Muscle layer of colon (tissue), 2 donors: Measurements from ENCODE around the gene CCDC88C.

Source experiments
- H3K27ac ChIP-seq: one replicate; pipeline ENCODE4 v1.7.0; 2013; ENCODE audit warnings: low read depth, mild to moderate bottlenecking, low read length, moderate library complexity
- H3K27me3 ChIP-seq, 2 donors: one replicate each; pipeline ENCODE4 v1.7.0; 2013; ENCODE audit warnings: low read length in 2 of 2, mild to moderate bottlenecking in 2 of 2; ENCODE audit not compliant: insufficient read depth in 2 of 2, control insufficient read depth in 1 of 2
- H3K36me3 ChIP-seq: one replicate; pipeline ENCODE4 v1.7.0; 2013; ENCODE audit warnings: mild to moderate bottlenecking, low read length; ENCODE audit not compliant: insufficient read depth
- H3K4me1 ChIP-seq: one replicate; pipeline ENCODE4 v1.7.0; 2013; ENCODE audit warnings: mild to moderate bottlenecking, low read length; ENCODE audit not compliant: insufficient read depth
- H3K4me3 ChIP-seq, 2 donors: one replicate each; pipeline ENCODE4 v1.7.0; 2013; ENCODE audit warnings: low read length in 2 of 2, low read depth in 1 of 2, mild to moderate bottlenecking in 1 of 2, moderate library complexity in 1 of 2
- H3K9ac ChIP-seq: one replicate; pipeline ENCODE4 v1.7.0; 2013; ENCODE audit warnings: low read length
- H3K9me3 ChIP-seq: one replicate; pipeline ENCODE4 v1.7.0; 2013; ENCODE audit warnings: mild to moderate bottlenecking, low read length
- donor health status: abdominal sarcoma.
- donor health status: Adenocarcinoma of cecum.

The CCDC88C gene

GRCh38 chr14:91342206-91342760, 75.3 kb downstream of the CCDC88C start:
- Histone ChIP-seq H3K9me3 (no peaks in the 10 kb centered on the region), H3K27me3 (no peaks in the 10 kb centered on the region), H3K4me3 (no peak overlapping the region), H3K9ac (no peak overlapping the region), H3K4me1 (no peaks in the 10 kb centered on the region), H3K36me3 (no peaks in the 10 kb centered on the region), H3K27ac (no peak overlapping the region)

DNA sequence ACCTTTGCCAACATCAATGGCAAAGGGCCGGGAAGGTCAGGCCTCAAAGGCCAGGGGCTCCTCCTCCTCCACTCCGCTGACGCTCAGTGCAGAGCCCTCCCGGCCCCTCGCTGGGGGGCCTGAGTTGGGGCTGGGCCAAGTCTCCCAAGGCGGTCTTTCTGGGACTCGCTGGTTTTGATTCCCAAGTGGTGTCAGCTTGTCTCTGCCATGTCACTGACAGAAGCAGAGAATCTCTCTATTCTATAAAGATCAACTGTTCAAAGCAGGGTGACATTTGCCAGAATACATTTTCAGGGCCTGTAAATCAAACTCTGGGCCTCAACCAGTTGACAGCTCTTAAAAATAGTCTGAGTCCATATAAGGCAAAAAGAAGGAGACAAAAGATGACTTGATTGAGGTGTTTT, 75.9 kb downstream of the CCDC88C start:
- no peaks in the 10 kb centered on the region for H3K9me3 ChIP-seq
- no peak overlapping the region for H3K4me3 ChIP-seq
- H3K4me1 ChIP-seq: no peaks in the 10 kb centered on the region
- H3K9ac ChIP-seq: no peak overlapping the region
- H3K27ac ChIP-seq: no peak overlapping the region
- H3K36me3 ChIP-seq: no peaks in the 10 kb centered on the region
- no peaks in the 10 kb centered on the region for H3K27me3 ChIP-seq

DNA sequence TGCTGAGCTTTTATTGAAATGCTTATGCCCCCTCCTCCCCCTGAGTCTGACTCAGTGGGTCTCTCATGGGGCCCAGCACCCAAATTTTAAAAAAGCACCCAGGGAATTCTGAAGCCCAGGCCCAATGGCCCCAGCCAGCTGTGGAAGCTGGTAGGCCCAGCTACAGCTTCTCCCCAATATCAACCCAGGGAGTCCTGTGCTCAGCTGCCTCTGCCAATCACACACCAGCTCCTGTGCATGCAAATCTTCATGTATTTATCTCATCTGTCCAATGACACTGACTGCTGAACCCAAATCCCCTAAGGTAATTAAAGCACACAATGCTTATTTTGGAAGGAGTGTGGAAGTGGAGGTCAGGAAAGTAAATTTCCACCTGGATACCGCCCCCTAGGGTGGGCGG, 76.3 kb downstream of the CCDC88C start:
- no peak overlapping the region for H3K27ac ChIP-seq
- no peaks in the 10 kb centered on the region for H3K4me1 ChIP-seq
- no peak overlapping the region for H3K4me3 ChIP-seq
- no peaks in the 10 kb centered on the region for H3K36me3 ChIP-seq
- no peak overlapping the region for H3K9ac ChIP-seq
- H3K9me3 ChIP-seq: no peaks in the 10 kb centered on the region
- H3K27me3 ChIP-seq: no peaks in the 10 kb centered on the region

DNA sequence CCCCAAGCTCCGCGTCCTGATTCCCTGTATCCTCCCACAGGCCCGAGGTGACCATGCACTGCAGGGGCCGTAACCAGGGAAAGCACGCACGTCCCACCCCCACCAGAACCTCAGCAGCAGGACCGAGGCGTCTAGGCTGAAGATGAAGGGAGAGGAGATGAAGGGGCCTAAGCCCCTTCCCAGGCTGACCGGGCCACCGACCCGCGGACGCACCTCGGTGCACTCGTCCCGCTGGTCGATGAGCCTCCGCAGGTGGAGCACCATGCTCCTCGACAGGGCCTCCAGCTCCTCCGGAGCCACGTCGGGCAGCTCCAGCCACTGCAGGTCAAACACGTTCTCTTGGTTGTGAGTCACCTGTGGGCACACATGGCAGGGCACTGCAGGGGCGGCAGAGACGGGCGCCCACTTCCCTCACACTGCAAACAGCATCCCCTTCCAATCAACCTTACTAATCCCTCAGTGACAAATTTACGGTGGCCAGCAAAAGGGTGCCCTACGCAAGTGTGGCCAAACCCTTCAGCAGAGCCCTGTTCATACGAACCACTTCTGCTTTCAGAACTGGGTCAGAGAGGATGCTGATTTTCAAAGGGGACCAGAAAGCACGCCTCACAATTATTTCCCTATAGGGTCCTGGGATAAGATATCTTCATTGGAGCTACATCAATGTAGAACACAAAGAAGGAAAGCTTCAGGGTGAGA, 77.8 kb downstream of the CCDC88C start:
- Histone ChIP-seq H3K27ac (no peak overlapping the region), H3K4me3 (no peak overlapping the region), H3K4me1 (no peaks in the 10 kb centered on the region), H3K9me3 (no peaks in the 10 kb centered on the region), H3K9ac (no peak overlapping the region), H3K27me3 (no peaks in the 10 kb centered on the region), H3K36me3 (no peaks in the 10 kb centered on the region)

- H3K9ac ChIP-seq: no peak overlapping the region
- no peak overlapping the region for H3K27ac ChIP-seq
- H3K36me3 ChIP-seq: no peaks in the 10 kb centered on the region
- no peaks in the 10 kb centered on the region for H3K9me3 ChIP-seq
- no peaks in the 10 kb centered on the region for H3K4me1 ChIP-seq
- H3K4me3 ChIP-seq: no peak overlapping the region
- H3K27me3 ChIP-seq: no peaks in the 10 kb centered on the region
Measured at GRCh38 chr14:91339076-91339475, 78.5 kb downstream of the CCDC88C start.

GRCh38 chr14:91338379-91338778, 79.2 kb downstream of the CCDC88C start:
- Histone ChIP-seq H3K4me1 (no peaks in the 10 kb centered on the region), H3K4me3 (no peak overlapping the region), H3K9me3 (no peaks in the 10 kb centered on the region), H3K36me3 (no peaks in the 10 kb centered on the region), H3K9ac (no peak overlapping the region), H3K27ac (no peak overlapping the region), H3K27me3 (no peaks in the 10 kb centered on the region)

- H3K4me3 ChIP-seq: no peak overlapping the region
- no peaks in the 10 kb centered on the region for H3K27me3 ChIP-seq
- no peaks in the 10 kb centered on the region for H3K9me3 ChIP-seq
- H3K27ac ChIP-seq: no peak overlapping the region
- no peak overlapping the region for H3K9ac ChIP-seq
- no peaks in the 10 kb centered on the region for H3K4me1 ChIP-seq
- no peaks in the 10 kb centered on the region for H3K36me3 ChIP-seq
Measured at GRCh38 chr14:91337699-91338335, 79.8 kb downstream of the CCDC88C start.

DNA sequence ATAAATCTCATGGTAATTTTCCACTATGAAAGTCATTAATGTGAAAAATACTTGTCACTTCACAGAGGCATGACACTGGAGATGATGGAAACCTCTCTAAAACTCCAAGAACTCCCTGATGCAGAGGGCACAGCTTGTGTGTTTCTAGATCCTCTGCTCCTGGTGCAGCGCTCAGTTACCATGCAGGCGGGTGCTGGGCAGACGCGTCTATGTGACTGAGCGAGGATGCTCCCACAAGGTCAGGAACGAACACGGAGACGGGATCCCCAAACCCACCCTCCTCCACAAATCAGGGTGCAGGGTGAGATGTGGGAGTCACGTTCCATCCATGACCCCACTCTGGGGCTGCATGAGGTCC, 81.5 kb downstream of the CCDC88C start:
- no peaks in the 10 kb centered on the region for H3K4me1 ChIP-seq
- H3K36me3 ChIP-seq: no peaks in the 10 kb centered on the region
- H3K27ac ChIP-seq: no peak overlapping the region
- no peaks in the 10 kb centered on the region for H3K27me3 ChIP-seq
- H3K4me3 ChIP-seq: no peak overlapping the region
- H3K9ac ChIP-seq: no peak overlapping the region
- no peaks in the 10 kb centered on the region for H3K9me3 ChIP-seq

- H3K4me1 ChIP-seq: no peaks in the 10 kb centered on the region
- no peaks in the 10 kb centered on the region for H3K27me3 ChIP-seq
- no peaks in the 10 kb centered on the region for H3K9me3 ChIP-seq
- no peaks in the 10 kb centered on the region for H3K36me3 ChIP-seq
- no peak overlapping the region for H3K27ac ChIP-seq
- H3K9ac ChIP-seq: no peak overlapping the region
- H3K4me3 ChIP-seq: no peak overlapping the region
Measured at GRCh38 chr14:91335191-91336092, 82.2 kb downstream of the CCDC88C start.

DNA sequence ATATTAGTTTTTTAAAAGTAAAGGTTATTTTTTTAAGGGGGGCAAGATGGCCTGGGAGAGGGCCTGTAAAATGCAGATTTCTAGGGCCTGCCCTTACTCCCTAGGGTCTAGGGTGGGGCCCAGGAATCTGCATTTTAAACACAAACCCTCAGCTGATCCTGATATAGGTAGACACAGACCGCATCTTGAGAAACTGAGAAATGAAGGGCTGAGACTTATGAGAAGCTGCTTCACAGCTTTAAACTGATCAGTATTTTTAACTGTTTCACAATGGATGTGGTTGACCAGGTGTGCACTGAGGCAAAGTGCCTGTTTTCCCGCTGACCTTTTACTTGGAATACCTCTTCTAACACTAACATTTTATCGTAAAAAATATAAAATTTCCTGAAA, 84.0 kb downstream of the CCDC88C start:
- no peaks in the 10 kb centered on the region for H3K9me3 ChIP-seq
- no peaks in the 10 kb centered on the region for H3K4me1 ChIP-seq
- H3K36me3 ChIP-seq: no peaks in the 10 kb centered on the region
- no peak overlapping the region for H3K27ac ChIP-seq
- H3K27me3 ChIP-seq: no peaks in the 10 kb centered on the region
- no peak overlapping the region for H3K4me3 ChIP-seq
- no peak overlapping the region for H3K9ac ChIP-seq

DNA sequence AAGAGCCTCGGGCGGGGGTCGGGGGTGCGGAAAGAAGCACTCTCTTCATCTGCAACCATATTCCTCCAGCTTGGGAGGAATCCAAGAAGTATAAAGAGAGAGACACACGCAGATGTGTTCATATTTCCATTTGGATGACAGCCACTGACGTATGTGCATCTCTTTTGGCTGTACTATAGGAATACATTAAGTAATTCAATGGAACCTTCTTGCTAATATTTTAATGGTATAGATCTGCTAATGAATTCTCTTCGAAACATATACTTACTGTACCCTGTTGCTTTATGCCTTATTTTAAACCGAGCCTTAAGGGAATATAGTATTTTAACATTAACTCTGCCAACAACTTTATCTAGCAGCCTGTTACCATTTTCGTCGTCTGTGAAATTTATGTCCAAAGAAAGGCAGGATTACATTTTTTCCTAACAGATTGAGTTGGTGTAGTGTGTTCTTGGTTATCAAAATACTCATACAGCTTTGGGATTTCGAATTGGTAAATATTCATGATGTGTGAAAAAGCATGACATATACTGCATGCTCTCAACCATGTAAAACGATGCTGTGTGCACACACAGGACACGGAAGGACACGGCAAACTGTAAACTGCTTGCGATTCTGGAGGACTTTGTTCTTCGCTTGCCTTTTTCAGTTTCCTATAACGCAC, 84.5 kb downstream of the CCDC88C start:
- Histone ChIP-seq H3K4me3 (no peak overlapping the region), H3K36me3 (no peaks in the 10 kb centered on the region), H3K9ac (no peak overlapping the region)

More for the DNA sequence above, 84.5 kb downstream of the CCDC88C start:
- Histone ChIP-seq H3K27me3 (no peaks in the 10 kb centered on the region), H3K4me1 (no peaks in the 10 kb centered on the region), H3K27ac (no peak overlapping the region), H3K9me3 (no peaks in the 10 kb centered on the region)
